Stimulated activated CD8-positive, alpha-beta memory T cell treated with anti-CD3 and anti-CD28 coated beads, Interleukin-7, amount 100 ng/mL, for 24 hours (primary cell): ENCODE results near the gene NOX5.
"Not testable (repeated sequence)": the region's sequence is repeated elsewhere in the genome, so short reads cannot be mapped to it uniquely, and the experiment has no call there.

Experiments used
- DNase-seq: peaks from one replicate; pipeline ENCODE4 v3.0.0-alpha.2; 2020; ENCODE audit warnings: low read depth

NOX5 gene

GRCh38 chr15:69014454-69014853, at the start of gene NOX5:
Gene NOX5, plus strand, starts transcription at chr15:69014695. Its CDS starts 41 bp downstream, at chr15:69014736.
- no peak for DNase-seq

DNA sequence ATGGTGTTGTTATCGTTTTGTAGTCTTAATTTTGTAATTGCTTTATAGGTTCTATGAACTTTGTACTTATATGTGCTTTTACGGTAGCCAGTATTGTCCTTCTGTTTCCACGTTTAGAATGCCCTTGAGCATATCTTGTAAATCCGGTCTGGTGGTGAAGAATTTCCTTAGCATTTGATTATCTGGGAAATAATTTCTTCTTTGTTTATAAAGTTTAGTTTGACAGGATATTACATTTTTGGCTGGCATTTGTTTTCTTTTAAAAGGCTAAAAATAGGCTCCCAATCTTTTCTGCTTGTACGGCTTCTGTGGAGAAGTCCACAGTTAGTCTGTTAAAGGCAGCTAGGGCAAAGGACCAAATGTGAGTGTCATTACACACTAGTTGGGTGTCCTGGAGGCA, 47.5 kb upstream of the NOX5 start:
- no peak for DNase-seq

GRCh38 chr15:68967948-68968347, 46.5 kb upstream of the NOX5 start:
- no peak for DNase-seq

- no peak for DNase-seq
Observed at GRCh38 chr15:68969298-68969697, 45.2 kb upstream of the NOX5 start.

GRCh38 chr15:68972201-68973065, 42.1 kb upstream of the NOX5 start:
- DNase-seq = no peak

GRCh38 chr15:68975651-68976160, 38.8 kb upstream of the NOX5 start:
- DNase-seq = not testable (repeated sequence)

- DNase-seq = not testable (repeated sequence)
Observed at GRCh38 chr15:68977426-68977825, 37.1 kb upstream of the NOX5 start.

- DNase-seq = no peak
Observed at GRCh38 chr15:68979006-68979405, 35.5 kb upstream of the NOX5 start.

DNA sequence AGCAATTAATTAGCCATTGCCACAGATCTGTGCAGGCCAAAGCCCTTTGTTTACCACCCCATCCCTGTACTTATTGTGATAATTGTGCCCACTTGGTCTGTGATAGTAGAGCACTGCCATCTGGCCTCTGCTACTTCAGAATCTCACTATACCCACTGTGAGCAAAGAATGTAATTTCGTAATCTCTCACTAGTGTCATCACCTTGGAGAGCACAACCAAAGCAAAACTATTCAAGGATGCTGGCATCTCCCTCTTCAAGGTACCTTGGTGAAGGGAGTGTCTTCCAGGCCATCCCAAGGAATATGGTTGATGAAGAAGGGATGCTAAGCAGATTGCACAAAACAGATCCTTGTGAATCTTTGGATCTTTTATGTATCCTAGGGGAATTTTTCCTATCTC, 34.7 kb upstream of the NOX5 start:
- no peak for DNase-seq

DNA sequence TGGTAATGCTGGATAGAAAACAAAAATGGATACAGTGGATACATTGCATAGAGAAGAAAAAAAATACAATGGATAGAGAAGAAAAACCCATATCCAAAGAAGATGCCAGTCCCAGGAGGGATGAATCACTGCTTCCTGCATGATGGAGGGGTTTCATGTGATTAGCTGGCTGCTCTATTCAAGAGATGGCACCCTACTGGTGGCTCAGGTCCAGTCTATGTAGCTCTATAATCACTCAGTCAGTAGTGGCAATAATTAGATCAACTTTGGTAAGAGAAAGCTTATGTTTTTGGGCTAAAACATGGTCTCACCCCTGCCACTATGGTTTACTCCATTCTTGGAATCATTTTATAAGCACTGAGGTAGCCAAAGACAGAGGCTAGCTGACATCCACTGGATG, 33.7 kb upstream of the NOX5 start:
- no peak for DNase-seq

DNA sequence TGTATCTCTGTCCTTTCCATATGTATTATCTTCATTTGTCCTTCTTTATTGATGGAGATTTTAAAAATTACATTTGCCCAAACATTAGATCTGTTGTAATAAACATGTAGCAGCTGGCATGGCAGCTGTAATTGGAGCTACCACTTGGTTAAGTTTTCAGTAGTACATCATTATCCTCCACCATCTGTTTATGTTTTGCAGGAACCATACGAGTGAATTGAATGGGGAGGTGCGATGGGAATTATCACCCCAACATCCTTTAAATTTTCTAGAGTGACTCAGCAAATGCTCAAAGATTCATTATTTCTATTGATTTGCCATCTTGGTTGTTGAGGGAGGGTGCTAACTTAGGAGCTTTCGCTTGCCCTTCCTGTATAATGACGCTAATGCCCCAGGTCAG, 32.6 kb upstream of the NOX5 start:
- DNase-seq = no peak

DNA sequence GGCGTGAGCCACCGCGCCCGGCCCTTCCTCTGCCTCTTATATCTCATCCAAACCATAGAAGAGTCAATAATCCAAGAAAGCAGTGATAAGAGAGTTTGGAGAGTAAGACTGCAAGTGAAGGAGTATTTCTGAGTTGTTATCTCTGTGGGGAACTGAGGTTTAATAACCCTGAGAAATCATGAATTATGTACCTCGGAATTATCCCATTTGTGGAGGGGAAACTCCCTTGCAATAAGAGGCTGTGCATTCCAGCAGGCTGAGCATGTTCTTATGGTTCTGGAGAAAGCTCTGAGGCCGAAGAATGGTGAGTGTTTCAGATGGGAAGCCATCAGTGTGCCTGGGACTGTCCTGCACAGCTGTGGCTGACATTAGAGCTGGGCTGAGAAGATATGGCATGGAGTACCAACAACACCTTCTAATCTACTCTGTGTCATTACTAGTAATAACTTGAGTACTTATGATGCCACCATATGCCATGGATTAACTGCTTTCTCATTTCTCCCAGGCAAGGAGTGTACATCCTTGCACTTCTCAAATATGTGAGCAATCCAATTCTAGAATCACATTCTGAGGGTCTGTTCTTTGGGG, 31.4 kb upstream of the NOX5 start:
- no peak for DNase-seq

DNA sequence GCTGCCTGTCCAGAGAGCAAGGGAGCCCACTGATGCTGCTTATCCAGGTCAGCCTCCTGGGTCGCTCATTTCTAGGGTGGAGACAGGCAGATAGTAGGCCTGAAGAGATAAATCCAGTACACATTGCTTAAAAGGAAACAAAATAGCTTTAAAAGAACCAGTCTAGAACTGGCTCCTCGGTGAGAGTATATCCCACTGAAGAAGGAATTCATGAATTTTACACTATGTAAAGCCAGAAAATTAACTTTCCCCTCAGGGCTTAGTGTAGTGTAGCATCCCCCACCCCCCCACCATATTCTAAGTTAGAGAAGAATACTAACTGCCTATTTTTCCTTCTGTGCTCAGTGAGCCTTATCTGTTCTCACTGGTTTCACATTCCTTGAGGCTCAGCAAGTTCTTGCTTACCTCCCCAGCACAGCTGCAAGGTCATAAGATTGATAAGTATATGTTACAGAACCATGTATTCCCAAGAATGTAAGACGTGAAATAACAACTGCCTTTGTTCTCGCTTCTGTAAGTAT, 30.5 kb upstream of the NOX5 start:
- DNase-seq = no peak

DNA sequence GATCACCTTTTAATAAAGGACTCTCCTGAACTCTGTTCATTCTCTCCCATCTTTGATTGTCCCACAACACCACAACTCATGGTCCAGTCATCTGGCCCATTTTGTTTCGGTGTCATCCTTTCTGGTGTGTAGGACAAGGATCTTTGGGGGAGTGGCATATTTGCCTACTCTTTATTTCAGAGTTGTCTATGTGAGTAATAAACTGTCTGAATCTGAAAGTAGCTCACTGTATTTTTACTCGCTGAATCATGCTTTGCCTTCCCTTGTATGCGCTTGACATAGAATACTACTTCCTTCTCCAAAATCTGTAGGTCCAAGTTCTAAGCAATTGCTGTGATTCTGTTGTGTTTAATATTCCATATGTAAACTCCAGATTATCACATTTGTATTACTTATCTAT, 29.9 kb upstream of the NOX5 start:
- no peak for DNase-seq

DNA sequence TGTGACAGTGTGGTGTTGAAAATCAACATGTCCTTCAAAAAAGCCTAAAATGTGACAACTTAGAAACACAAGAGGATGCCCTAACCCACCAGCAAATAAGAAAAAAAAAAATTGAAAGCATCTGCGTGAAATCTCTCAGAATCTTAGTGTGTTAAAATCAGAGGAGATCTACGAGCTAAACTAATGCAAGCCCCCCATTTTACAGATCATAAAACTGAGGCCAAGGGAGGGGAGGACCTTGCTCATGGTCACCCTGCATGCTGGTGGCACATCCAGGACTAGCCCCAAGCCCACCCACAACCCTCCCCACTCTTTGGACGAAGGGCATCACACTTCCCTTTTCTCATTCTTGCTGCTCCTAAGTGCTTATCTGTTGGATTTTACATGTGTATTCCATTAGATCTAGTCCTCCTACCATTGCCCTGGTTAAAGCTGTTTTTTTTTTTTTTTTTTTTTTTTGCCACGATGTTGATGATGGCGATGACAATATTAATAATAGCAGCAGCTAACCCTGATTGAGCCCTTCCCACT, 29.1 kb upstream of the NOX5 start:
- no peak for DNase-seq

GRCh38 chr15:68986322-68986721, 28.2 kb upstream of the NOX5 start:
- no peak for DNase-seq

- no peak for DNase-seq
Observed at GRCh38 chr15:68987120-68987519, 27.4 kb upstream of the NOX5 start.

DNA sequence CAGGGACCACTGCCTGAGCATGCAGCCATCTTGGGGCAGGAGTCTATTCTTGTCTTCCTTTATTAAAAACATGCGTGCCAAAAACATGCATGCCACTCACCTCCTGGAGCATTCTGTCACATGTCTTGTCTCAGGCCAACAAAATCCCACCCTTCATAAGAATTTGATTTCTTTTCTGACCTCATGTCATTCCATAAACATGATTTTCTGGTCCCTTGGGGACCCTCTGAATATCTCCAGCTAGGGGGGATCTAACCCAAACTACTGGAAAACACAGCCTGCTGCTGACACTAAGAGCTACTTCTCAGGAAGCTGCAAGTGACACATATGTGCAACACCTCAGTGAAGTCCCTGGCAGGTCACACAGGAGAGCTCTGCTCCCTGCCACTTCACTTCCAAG, 26.8 kb upstream of the NOX5 start:
- DNase-seq = no peak

GRCh38 chr15:68989541-68990230, 24.8 kb upstream of the NOX5 start:
- DNase-seq = no peak

DNA sequence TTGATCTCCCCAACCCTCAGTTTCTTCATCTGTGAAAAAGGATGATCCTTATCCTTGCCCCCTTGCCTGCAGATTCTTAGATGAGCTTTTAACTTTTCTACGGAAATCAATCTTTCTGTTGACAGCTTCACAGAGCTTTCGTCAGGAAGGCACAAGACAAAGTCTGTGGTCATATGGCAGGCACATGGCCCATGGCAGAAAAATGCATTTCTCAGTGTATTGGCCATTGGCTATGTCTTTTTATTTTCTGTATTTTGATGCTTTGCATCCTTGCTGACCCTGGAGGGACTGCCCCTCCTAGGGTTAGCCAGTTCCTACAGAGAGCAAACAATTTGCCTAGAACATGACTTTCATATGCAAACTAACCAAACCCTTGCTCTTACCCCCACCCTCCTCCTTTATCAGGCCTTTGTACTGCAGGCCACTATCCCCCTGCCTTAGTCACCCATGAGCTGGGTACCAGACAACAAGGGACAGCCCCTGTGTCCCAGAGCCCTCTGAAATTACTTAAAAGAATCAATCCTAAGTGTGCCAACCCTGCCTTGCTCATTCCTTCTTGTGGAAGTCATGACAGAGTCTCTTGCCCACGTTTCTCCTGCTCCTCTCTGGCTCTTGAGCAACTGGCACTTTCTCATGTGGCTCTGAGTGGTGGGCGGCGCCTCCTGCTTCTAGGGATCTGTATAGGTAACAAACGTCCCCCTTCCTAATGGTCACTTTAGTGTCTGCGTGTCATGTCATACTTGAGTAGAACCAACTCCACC, 24.1 kb upstream of the NOX5 start:
- no peak for DNase-seq

GRCh38 chr15:68990992-68991500, 23.4 kb upstream of the NOX5 start:
- no peak for DNase-seq
